Astrocyte of the spinal cord (primary cell): ENCODE measurements around the gene SEPTIN10.

Experiments
- DNase-seq: peaks from one replicate; pipeline ENCODE4 v3.0.0; 2011; ENCODE audit warnings: low read depth, low spot score
- H3K4me3 ChIP-seq: 2 replicates; pipeline ENCODE4 v1.5.1; 2011; ENCODE audit warnings: low read depth, mild to moderate bottlenecking, low read length, moderate library complexity
- in situ Hi-C: cut with HindIII; loops from 2 replicates; pipeline ENCODE4 v1.10.0; 2017; ENCODE audit warnings: low sequenced_read_pairs
- TF ChIP-seq, protein P1 (sequence below): IDR thresholded peaks from 2 replicates; pipeline ENCODE4 v1.5.1; 2012; ENCODE audit warnings: low read depth, mild to moderate bottlenecking, low read length, inconsistent platforms

SEPTIN10 gene

DNA sequence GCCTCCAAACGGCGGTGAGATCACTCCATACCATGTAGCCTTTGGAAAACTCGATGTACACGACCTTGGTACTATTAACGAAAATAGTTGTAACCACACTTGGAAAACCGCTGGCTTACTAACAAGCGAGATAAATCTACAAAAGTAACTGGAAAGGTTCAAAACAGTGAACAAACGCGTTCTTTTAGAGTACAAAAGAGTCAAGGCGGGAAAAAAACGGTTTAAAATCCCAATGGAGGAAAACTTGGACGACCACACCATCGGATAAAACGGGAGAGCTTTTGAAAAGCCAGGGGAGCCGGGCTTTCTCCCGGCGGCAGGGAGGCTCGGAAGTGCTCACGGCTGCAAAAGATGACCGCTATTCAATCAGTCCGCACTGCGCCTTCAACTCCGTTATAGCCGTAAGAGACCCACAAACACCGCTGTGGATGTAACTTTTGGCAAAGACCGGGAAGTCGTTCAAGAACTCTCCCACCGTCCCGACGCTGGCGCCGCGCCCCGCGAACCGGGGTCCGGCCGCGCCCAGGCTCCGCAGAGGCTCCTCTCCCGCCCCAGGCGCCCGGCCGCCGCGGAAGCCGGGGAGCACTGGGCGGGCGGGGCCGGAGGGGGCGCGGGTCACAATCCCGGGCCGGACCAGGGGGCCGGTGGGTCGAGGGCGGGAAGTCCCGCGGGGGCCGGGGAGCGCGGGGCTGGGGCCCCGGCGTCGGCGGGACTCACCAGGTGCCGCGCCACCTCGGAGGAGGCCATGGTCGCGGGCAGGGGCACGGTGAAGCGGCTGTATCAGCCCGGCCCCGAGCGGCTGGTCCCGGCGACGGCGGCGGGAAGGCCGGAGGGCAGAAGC is 465 bp downstream of the SEPTIN10 start:
- peak; percentile 69 for DNase-seq
- TF ChIP-seq, protein P1, sequence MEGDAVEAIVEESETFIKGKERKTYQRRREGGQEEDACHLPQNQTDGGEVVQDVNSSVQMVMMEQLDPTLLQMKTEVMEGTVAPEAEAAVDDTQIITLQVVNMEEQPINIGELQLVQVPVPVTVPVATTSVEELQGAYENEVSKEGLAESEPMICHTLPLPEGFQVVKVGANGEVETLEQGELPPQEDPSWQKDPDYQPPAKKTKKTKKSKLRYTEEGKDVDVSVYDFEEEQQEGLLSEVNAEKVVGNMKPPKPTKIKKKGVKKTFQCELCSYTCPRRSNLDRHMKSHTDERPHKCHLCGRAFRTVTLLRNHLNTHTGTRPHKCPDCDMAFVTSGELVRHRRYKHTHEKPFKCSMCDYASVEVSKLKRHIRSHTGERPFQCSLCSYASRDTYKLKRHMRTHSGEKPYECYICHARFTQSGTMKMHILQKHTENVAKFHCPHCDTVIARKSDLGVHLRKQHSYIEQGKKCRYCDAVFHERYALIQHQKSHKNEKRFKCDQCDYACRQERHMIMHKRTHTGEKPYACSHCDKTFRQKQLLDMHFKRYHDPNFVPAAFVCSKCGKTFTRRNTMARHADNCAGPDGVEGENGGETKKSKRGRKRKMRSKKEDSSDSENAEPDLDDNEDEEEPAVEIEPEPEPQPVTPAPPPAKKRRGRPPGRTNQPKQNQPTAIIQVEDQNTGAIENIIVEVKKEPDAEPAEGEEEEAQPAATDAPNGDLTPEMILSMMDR: no peak
- in situ Hi-C loops: no loop called here
- H3K4me3 ChIP-seq: peak overlapping the region; percentile 85

DNA sequence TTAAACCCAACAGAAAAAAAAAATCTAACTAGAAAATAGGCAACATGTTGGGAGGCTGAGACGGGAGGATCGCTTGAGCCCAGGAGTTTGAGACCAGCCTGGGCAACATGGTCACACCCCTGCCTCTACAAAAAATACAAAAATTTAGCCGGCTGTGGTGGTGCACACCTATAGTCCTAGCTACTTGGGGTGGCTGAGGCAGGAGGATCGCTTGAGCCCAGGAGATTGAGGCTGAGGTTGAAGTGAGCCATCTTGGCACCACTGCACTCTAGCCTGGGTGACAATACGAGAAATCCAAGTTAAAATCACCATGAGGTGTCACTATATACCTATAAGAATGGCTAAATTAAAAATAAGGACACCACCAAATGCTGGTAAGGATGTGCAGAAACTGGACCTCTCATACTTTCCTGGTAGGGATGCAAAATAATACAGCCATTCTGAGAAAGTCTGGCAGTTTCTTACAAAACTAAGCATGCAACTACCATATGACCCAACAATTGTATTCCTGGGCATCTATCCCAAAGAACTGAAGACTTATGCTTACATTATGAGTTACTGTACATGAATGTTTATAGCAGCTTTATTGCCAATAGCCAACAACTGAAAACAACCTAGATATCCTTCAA is 2.2 kb downstream of the SEPTIN10 start:
- H3K4me3 ChIP-seq: peak overlapping the region; percentile 85
- peak; percentile 83 for DNase-seq
- TF ChIP-seq, protein P1: no peak
- in situ Hi-C loops: no loop called here

DNA sequence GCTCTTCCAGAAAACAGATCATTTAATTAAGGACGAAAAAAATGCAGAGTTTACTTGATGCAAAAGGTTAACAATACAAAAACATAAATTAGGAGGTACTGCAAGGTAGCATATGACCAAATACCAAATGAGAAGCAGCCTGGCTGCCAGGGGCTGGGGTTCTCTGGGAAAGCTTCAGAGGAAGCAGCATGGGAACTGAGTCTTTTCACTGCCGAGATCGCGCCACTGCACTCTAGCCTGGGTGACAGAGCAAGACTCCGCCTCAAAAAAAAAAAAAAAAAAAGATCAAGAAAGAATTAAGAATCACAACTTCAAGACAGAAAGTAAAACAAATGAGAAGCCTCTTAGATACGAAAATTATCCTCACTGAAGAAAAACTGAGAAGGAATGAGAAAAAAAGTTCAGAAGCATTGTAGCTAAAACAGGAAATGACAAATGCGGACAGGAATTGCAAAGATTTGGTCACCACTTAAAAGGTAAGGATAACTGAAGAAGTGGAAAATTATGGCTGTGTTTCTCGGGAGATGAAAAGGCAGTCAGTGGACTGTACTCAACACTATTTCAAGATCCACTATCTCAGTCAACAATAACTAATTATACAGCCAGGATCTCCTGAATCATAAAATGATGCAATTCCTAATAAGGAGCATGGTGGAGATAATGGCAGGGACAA is 4.3 kb downstream of the SEPTIN10 start:
- in situ Hi-C loops: no loop called here
- peak overlapping the region; percentile 34 for H3K4me3 ChIP-seq
- peak; percentile 74 for DNase-seq
- TF ChIP-seq, protein P1: no peak

DNA sequence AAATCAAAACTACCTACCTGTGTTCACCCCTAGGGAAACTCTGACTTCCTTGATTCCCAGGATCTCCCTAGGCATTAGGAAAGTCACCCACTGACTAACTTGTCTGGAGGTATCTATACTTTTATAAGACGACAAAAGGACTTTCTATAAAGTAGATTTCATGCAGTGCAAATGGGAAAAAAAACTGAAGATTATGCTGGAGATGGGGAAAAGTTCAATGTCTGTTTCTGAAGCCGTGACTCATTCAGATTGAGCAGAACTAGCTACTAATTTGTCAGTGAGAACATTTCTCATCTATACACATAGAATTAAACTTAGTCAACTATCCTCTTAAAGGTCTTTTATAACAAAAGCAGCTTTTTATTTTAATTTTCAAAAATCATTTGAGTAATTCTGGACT is 6.0 kb downstream of the SEPTIN10 start:
- in situ Hi-C loops: no loop called here
- peak; percentile 37 for DNase-seq
- TF ChIP-seq, protein P1: no peak
- H3K4me3 ChIP-seq: no peak overlapping the region

DNA sequence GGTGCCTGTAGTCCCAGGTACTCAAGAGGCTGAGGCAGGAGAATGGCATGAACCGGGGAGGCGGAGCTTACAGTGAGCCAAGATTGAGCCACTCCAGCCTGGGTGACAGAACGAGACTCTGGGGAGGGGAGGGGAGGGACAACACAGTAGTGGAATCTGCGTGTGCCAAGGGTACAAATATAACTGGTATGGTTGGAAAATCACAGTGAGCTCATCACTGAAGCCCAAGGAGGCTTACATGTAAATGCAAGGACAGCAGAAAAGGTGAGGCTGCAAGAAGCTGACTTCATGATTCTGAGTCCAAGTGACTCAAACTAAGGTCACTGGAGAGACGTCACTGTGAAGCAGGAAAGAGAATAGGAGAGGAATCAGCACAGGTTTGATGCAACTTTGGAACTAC is 9.2 kb downstream of the SEPTIN10 start:
- TF ChIP-seq, protein P1: no peak
- in situ Hi-C loops: no loop called here
- DNase-seq: peak; percentile 65
- no peak overlapping the region for H3K4me3 ChIP-seq

DNA sequence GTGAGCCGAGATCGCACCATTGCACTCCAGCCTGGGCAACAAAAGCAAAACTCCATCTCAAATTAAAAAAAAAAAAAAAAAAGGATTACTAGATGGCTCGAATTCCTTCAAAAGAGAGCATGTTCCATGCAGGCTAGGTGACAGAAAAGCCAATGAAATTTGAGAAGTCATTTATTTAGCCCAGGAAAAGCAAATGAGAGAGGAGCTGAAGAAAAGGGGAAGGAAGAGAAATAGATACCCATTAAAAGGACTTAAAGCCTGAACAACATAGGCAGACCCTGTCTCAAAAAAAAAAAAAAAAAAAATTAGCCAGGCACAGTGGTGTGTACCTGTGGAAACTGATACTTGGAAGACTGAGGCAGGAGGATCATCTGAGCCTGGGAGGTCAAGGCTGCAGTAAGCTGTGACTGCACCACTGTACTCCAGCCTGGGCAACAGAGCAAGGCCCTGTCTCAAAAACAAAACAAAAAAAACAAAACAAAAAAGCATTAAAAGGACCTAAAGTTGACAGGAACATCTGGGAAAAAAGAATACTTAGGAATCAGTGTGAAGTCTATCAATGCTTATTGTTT is 11.1 kb downstream of the SEPTIN10 start:
- TF ChIP-seq, protein P1: no peak
- in situ Hi-C loops: no loop called here
- H3K4me3 ChIP-seq: no peak overlapping the region
- DNase-seq: no peak
